IPS-NIHi7 (cell line): ENCODE results near the gene COPZ1.

Experiments
- DNase-seq: peaks from one replicate; pipeline ENCODE4 v3.0.0; 2012; ENCODE audit warnings: mixed read lengths; ENCODE audit errors: extremely low spot score

COPZ1 gene

DNA sequence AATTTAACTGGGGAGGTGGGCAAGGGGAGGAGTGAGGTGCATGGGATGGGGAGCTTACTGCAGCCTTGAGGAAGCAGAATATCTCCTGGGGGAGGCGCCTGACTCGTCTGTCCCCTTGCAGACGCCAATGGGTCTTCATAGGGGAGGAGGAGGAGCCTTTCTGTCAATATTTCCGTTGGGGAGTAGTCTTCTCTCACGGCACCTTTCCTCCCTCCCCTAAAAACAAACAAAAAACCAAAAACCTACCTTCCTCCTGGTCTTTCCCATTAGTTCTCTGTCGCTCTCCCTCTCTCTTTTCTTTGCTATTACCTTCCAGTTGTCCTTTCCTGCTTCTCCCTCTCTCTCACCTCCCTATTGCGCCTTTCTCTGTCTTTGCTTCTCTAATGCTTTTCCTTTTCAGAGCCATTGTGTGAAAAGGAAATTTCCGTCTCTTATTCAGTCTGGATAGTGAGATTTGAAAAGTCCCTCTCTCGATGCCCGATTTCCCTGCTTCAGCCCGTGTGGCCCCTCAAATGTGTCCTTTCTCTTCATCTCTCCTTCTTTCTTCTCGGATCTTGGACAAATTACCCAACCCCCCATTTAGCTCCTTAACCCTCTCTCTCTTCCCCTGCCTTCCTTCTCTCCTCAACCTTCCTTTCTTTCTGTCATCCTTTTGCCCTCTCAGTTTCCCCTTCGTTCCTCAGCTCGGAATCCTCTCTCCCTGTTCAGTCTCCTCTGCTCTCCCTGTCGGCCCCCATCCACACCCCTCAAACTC, 33.4 kb downstream of the COPZ1 start:
- no peak for DNase-seq

DNA sequence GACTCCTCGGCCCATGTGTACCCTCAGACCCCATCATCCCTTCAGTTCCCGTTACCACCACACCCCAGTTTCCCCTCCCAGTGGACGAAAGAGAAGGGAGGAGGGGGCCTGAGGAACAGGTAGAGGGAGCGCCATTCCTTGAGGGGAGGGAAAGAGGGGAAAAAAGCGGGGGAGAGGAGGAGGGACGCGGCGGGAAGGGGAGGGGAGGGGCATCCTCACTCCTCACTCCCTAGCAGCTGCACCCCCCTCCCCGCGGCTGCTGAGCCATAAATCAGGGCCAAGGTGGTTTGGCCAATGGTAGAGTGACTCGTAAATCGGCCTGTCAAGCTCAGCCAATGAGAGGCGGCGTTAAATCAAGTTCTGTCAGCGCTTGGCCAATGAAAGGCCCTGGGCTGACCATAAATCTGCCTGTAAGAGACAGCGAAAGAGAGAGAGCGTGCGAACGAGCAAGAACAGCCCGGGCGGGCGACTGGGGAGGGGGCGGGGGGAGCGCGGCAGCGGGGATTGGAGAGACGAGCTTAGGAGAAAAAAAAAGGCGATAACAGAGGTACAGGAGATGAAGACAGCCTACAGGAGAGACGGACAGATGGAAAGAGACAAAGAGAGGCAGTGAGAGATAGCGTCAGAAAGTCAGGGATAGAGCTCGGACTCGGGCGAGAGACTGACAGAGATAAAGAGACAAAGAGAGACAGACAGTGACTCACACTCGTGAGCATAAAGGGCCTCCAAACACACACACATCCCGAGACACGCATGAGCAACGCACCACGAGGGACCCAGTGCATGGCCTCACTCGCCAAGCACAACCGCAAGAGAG, 34.2 kb downstream of the COPZ1 start:
- DNase-seq, result peak; percentile 97

DNA sequence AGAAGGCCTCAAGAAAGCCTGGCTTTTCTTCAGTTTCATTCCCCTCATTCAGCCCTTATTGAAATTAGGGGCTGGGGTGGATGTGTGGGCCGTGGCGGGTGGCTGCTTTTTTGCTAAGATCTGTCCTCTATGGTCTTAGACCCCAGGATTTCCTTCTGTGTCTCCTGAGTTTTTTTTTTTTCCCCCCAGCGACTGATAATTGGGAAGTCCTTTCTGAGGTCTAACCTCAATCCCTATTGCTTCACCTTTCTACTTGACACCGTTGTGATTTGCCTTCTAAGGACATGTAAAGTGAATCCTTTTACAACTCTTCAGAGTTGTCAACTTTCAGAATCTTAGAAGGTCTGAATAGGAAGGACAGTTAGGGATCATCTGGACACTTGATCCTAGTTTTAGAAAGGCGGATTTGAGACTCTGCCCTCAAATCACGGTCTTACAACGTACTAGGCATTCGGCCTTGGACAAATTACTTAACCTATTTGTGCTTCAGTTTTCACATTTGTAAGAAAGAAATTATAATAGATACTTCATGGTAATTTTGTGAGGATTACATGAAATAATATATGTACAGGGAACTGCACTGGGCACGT, 34.9 kb downstream of the COPZ1 start:
- no peak for DNase-seq

DNA sequence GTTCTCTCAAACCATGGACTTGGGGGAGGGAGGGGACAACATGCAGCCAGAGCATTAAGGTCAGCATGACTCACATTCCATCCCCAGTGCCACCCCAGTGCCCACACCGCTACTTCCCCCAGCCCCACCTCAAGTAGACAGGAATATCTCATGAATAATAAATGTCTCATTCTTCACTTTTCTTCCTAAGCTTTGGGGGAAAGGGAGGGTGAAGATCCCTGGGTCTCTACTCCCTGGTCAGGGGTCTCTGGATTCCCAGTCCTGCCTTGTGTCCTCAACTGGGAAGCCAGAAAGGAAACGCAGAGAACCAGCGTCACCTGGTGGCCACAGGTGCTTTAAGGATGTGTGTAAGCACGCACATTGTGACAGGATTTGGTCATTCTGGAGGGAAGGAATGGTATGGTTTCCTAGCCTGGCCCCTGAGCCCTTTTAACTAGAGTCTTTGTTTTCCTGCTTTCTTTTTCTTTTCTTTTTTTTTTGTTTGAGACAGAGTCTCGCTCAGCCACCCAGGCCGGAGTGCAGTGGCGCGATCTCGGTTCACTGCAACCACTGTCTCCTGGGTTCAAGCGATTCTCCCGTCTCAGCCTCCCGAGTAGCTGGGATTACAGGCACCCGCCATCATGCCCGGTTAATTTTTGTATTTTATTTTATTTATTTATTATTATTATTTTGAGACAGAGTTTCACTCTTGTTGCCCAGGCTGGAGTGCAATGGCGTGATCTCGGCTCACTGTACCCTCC, 36.0 kb downstream of the COPZ1 start:
- DNase-seq, result peak; percentile 74

DNA sequence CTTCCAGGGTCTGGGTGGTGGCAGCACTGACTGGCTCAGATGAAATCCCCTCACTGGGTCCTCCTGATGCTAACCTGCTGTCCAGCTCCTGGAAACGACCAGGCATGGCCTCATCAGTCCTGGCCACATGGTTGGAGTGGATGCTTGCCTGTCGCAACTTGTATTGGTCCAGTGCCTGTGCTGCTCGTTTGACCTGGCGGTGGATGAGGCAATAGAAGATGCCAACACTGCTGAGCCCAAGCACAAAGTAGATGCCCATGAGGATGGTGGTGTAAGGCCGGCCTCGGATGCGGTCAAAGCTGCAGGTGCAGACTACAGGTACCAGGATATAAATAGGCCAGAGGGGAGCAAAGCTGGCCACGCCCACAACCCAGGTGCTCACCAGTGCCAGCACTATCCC, 38.1 kb downstream of the COPZ1 start:
- no peak for DNase-seq

DNA sequence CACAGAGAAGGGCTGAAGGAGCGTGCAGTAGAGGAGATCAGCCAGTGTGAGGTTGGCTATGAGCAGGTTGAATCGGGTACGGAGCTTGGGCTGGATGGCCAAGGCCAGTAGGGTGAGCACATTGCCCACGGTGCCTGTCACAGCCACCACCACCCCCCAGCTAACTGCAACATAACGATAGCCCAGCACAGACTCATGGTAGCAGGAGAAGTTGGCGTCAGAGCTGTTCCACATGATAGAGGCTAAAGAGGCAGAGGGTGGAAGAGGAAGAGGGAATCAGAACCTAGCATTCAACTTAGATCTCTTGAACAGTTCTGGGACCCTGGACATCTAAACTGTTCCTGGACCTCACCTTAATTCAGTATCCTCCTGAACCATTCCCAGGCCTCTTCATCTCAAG, 38.7 kb downstream of the COPZ1 start:
- no peak for DNase-seq

DNA sequence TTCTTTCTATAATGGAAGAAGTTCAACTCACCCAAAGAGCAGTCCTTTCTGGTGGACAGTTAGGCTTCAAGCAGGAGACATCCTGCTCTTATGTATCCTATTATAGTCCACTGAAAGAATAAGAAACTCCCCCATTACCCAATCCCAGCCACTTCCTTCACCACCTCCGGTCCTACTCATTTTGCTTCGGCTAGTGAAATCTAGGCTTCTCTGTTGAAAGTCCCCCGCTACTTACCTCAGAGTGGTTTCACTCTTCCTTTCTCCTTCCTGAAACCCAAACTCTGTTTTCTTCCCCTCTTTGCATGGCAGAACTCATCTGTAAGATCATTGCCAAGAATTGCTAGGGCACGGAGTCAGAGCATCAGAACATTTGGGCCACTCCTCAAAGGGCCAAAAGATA, 39.5 kb downstream of the COPZ1 start, which contains the start of gene GPR84:
Gene GPR84, minus strand, starts transcription at position 74 of the 400 bp plus-strand sequence. CDS start 635 bp downstream, outside the sequence.
- DNase-seq, result no peak

DNA sequence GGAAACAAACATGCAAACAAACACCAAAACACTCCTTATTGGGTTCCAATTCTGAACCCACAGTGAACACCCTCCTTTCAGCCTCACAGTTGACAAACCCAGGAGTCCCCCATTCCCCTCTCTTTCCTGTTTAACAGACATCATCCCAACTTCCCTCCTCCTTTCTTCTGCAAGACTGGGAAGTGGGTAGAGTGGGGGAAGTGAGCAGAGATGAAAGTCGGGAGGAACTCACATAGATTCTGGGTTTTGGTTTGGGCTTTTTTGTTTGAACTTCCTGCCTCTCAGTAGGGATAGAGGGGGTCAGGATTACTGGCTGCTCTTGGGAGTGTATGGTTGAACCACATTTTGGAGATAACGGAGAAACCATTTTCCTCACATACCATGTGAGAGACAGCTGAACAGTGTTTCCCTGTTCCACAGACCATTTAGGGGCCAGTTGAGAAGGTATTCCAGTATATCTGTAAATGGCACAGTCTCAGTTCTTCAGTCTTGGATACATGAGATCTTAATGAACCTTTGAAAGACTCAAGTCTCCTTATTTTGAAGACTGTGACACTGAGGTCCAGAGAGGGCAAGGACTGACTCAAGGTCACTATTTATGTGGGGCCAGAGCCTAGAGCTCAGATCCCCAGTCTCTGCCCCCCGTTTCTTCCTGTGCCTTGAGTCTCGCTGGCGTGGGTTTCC, 43.2 kb downstream of the COPZ1 start:
- no peak for DNase-seq

DNA sequence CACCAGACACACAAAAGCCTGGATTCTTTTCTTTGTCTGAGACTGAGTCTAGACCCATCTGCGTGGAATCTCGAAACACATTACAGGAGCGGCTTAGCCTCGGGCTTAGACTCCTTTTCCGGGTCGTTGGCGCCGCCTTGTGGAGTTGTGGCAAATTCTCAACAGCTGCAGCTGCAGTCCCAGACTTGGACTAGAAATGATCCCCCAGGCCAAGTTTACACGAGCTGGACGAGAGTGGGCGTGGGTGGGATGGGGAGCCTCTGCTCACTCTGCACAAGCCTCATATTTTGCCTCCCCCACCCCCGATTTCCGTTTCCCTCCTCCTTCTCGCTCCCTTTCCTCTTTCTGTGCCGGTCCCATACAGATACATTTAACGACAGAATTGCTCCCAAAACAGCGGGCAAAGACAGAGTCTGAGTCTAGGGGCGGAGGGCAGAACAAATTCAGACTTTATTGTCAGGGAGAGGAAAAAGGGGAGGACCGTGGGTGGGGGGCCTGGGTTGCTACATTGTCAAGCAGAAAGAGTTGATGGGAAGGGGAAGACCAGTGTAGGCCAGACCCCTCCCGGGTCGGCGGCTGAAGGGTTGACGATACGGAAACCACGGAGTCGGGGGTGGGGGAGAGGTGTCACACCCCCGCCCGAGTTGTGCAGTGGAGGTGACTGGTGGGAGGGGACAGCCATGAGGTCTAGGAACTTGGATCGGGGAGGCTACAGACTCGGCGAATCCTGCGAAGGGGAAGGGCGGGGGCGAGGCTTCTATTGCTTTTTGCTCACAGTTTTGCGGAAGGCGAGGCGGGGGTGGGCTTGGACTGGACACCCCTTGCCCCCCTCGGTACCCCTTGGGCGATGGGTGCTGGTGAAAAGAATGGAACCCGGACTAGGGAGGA, 44.0 kb downstream of the COPZ1 start:
- no peak for DNase-seq

DNA sequence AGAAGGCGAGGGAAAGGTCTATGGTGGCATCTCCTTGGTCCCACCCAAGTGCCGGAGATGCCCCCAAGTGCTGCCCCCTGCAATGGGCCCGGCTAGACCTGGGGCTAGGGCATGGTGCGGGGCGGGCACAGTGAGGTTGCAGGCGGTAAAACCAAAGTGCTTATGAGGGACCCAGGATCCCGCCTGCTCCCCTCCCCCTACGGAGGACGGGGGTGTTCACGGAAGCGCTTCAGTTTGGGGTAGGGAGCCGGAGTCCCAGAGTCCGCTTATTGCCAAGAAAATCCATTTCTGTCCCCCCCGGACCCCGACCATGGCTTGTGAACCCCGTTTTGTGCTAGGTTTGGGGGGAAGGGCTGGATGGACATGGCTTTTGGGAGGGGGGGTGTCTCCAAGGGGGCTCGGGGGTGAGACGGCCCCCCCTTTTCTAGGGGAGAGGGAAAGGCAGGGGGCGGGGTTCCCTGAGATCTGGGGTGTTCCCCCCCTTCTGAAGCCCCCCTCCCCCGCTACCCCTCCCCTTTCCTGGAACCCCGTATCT, 44.7 kb downstream of the COPZ1 start:
- DNase-seq, result no peak

DNA sequence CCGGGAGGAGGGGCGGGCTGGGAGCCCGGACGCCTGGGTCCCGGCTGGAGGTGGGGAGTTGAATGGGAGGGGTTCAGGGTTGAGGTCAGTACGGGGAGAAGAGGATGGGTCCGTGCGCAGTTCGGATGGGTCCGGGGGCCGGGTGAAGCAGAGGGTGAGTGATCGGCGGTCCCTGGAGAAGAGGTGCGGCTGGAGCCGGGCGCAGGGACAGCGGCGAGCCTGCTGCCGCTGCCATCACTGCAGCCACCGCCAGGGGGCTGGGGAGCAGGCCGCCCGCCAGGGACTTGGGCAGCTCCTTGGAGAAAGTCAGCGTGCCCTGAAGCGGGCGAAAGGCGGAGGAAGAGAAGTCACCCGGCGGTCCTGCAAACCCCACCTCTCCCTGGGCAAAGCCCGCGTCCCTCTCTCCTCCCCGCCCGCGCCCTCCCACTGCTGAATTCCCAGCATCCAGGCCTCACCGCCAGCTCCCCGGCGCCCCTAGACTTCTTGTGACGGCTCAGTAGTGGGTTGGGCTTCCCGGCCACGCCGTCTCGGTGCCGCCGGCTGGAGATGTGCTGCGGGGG, 45.3 kb downstream of the COPZ1 start:
- DNase-seq, result peak; percentile 89

DNA sequence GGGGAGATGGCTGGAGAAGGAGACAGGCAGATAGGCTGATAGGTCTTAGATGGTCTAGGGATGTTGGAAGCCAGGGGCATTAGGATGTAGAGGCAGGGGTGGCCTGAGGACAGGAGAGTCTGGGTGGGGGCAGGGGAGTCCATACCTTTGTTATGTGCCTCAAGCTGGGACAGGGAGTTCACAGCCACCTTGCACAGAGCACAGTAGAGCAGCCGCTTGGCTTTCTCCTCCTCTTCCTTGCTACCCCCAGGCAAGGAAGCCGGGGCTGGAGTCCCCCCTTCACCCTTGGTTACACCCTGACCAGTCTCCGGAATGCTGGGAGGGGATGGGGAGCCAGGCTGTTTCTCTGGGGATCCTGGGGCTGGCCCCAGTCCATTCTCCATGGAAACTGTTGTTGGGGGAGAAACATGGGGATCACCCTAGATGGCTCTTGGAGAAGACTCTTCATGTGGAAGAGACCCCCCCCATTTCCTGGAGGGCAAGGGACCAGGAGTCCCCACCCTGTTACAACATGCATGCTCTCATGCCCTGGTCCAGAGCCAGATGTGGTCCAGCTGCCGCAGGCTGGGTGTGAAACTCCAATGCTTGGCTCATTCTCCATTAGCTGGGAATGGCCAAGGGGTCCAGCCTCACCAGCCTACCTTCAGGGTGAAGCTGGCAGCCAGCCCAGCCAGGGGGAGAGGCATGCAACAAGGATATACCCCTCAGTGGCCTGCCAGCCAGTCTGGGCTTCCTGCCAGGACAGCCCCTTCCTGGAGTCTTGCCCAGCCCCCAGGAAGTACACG, 46.6 kb downstream of the COPZ1 start:
- DNase-seq, result no peak

DNA sequence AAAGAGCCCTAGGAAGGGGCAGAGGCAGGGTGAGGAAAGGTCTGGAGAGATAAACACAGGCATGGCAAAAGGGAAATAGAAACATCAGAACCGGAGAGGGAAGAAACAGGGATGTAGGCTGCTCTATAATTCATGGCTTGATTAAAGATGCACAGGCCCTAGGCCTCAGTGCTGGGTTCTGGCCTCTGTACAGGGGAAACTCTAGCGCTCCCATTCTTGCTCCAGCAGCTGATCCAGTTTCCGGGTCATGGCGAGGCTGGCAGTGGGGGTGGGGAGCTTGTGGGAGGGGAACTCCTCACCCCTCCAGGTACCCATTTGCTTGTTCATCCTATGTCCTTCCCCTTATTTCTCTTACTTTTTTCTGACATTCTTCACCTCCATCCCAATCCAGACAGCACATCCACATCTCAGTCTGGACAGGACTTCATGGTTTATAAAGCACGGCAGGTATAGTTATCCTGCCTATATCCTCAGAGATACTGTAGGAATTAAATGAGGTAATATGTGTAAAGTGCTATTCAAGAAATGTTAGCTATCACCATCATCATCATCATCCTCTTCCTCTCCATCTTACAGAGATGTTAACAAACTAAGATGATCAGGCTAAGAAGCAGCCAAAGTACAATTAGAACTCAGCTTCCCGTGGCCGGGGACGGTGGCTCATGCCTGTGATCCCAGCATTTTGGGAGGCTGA, 47.3 kb downstream of the COPZ1 start:
- no peak for DNase-seq

DNA sequence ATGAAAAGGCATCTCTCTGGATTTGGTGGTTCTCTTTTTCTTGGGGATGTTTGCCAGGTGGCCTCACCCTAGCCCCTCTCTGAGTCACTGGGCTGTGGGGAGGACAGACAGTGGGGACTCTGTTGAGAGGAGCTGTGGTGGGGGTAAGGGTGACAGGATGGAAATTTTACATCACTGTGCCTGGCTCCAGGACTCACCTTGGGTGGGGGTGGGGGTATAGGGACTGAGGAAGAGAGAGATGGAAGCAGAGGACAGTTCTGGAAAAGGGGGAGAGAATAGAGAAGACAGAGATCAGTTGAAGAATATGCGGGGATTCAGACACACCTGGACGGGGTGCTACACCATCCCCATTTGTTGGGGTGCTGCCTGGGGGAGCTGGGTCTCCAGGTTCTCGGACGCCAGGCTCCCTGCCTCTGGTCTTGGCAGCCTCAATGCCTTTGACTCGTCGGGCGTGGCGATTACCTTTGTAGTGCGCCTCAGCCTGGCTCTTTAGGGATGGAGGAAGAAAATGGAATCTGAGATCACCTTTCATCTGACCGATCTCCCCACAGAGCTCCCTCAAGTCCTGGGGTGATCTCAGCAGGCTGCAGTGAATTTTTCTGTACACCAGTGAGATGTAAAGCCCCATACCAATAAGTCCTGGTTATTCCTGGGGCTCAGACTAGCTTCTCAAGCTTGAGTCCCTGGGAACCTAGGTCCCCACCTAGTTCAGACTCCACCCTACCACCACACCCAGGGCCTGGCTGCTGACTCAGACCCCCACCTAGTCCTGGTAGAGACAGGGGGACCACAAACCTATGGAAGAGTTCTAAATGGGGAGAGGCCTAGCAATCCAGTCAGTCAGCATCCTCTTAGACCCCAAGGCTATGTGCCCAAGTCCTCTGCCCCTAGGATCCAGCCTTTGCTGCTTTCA, 49.0 kb downstream of the COPZ1 start:
- DNase-seq, result no peak

DNA sequence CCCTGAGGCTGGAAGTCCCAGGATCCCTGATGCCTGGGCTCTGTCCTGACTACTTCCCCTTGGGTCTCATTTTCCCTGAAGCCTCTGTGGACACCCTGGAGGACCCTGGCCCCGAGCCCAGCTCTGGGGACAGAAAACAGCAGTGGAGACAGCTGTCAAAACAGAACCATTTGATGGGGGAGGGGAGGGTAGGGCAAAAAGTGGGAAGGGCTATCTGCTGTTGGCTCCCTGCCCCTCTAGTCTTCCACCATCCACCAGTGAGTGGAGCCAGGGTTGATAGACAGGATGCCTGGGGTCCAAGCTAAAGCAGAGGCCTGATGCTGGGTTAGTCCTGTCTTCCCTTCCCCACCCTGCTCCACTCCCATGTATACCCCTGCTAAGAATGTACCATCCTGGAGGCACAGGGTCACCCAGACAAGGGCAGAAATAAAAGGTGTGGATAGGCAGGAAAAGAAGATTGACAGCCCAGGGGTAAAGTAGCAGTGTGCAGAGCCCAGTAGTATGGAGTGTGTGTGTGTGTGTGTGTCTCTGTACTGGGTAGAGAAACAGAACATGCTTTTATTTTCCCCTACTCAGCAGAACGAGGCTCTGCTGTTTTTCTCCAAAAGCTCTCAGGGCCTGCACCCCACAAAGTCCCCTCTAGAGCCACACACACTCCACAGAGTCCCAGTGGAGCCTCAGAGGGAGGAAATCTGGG, 49.8 kb downstream of the COPZ1 start:
- no peak for DNase-seq

DNA sequence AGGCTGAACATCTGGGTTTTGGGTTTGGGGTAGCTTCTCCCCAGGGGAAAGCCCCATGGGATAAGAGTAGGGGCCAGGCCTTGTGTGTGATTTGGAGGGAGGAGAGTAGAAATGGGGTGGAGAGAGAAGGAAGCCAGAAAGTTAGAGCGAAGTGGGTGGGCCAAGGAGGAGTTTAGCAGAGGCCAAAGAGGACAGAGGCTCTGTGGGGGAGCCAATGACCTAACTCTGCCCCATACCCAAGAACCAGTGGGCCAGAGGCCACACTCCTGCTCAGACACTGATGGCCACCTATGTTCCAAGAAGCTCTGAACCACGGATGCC, 50.3 kb downstream of the COPZ1 start:
- no peak for DNase-seq

DNA sequence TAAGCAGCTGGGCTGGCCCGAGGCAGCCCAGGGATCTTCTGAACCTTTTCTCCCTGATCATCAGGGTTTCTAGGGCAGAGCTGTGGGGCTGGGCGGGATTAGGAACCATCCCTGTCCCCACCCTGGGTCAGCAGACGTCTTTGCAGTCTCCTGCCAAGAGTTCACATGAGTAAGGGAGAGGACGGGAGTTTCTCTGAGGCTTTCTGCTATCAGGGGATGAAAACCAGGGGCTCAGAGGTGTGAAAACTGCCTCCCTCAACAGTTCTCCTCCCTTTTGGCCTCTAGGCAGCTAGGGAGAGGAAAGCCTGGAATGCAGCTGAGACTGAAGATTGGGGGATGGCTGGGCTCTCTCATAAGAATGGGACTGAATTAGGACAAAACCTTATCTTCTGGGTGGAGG, 51.7 kb downstream of the COPZ1 start:
- DNase-seq, result no peak
